Measurements from ENCODE around the gene CADPS. TPM values are rescaled to one million over a fixed set of nuclear protein-coding genes. Genes with fewer than 3 reads are reported as not detected.

CADPS gene
- polyA plus RNA-seq, 10 donors: 1.0 to 5.4 (median 2.9) TPM

- peak in 1 of 3 donors; percentile 48 for DNase-seq
Measured at GRCh38 chr3:62374341-62375218, 500.6 kb downstream of the CADPS start.

GRCh38 chr3:62373714-62374333 is 501.4 kb downstream of the CADPS start:
- no peak for DNase-seq

- DNase-seq: no peak
Measured at GRCh38 chr3:62373215-62373614, 502.0 kb downstream of the CADPS start, which contains the start of gene FEZF2. FEZF2 (minus strand) TSS chr3:62373550; CDS start chr3:62372868, 682 bp downstream.

GRCh38 chr3:62372621-62373041 is 502.6 kb downstream of the CADPS start:
- DNase-seq: no peak

GRCh38 chr3:62371720-62372591 is 503.3 kb downstream of the CADPS start:
- DNase-seq: no peak

GRCh38 chr3:62370858-62371719 is 504.1 kb downstream of the CADPS start:
- no peak for DNase-seq

GRCh38 chr3:62370112-62370857 is 504.9 kb downstream of the CADPS start:
- DNase-seq: no peak

- no peak for DNase-seq
Measured at GRCh38 chr3:62369476-62369743, 505.8 kb downstream of the CADPS start.

GRCh38 chr3:62368705-62369475 is 506.3 kb downstream of the CADPS start:
- no peak for DNase-seq

- DNase-seq: no peak
Measured at GRCh38 chr3:62368290-62368704, 506.9 kb downstream of the CADPS start.

- no peak for DNase-seq
Measured at GRCh38 chr3:62367763-62368195, 507.4 kb downstream of the CADPS start.

- no peak for DNase-seq
Measured at GRCh38 chr3:62366126-62366484, 509.1 kb downstream of the CADPS start.

- DNase-seq: no peak
Measured at GRCh38 chr3:62365391-62366125, 509.7 kb downstream of the CADPS start.

- DNase-seq: no peak
Measured at GRCh38 chr3:62364191-62364590, 511.0 kb downstream of the CADPS start.

GRCh38 chr3:62363275-62363674 is 511.9 kb downstream of the CADPS start:
- DNase-seq: no peak

GRCh38 chr3:62361824-62362223 is 513.4 kb downstream of the CADPS start:
- no peak for DNase-seq

- no peak for DNase-seq
Measured at GRCh38 chr3:62361261-62361660, 514.0 kb downstream of the CADPS start.

GRCh38 chr3:62359531-62359930 is 515.7 kb downstream of the CADPS start:
- DNase-seq: no peak

GRCh38 chr3:62356356-62356755 is 518.9 kb downstream of the CADPS start:
- no peak for DNase-seq
